H1 (cell line): ENCODE data around the gene TMEM154. TPM values are rescaled to one million over a fixed set of nuclear protein-coding genes. Genes with fewer than 3 reads are reported as not detected.
A peak's percentile ranks its signal among the peaks of the same experiment; 100 is the strongest.

Experiments used
- CTCF ChIA-PET: fragments of 300-600 bp; sonication (Branson Sonifier 250); formaldehyde crosslinking; loops from one replicate; lab custom pipeline; 2021; ENCODE audit not compliant: partially characterized antibody; lab: Charles Lee
- POLR2A ChIA-PET: fragments of 300-600 bp; sonication (Branson Sonifier 250); formaldehyde crosslinking; loops from one replicate; lab custom pipeline; 2021; ENCODE audit warnings: inconsistent platforms; ENCODE audit not compliant: partially characterized antibody; lab: Charles Lee
- DNase-seq, 2 experiments: peaks; one replicate each; pipeline versions ENCODE4 v3.0.0 to v3.0.0-alpha.2; 2010 to 2022; ENCODE audit warnings: low spot score in 2 of 2, low read depth in 1 of 2, mixed read lengths in 1 of 2
- FAIRE-seq: peaks from 2 replicates; lab custom pipeline; 2011; peaks lifted over from hg19 to GRCh38; lab: Jason Lieb, UNC
- H2AFZ ChIP-seq: 2 replicates; pipeline ENCODE4 v1.8.1; 2012; ENCODE audit warnings: low read length, inconsistent platforms
- H2AK5ac ChIP-seq: 2 replicates; pipeline ENCODE4 v1.6.1; 2013; ENCODE audit warnings: low read depth, low read length
- H2BK120ac ChIP-seq: replicated peaks from 2 replicates; pipeline ENCODE3; 2013; ENCODE audit warnings: low read depth, low read length, inconsistent platforms
- H2BK12ac ChIP-seq: 2 replicates; pipeline ENCODE4 v1.6.1; 2013; ENCODE audit warnings: low read depth, low read length
- H2BK15ac ChIP-seq: 2 replicates; pipeline ENCODE4 v1.6.1; 2013; ENCODE audit warnings: low read length
- H2BK20ac ChIP-seq: 2 replicates; pipeline ENCODE4 v1.6.1; 2013; ENCODE audit warnings: low read length
- H2BK5ac ChIP-seq: 2 replicates; pipeline ENCODE4 v1.6.1; 2013; ENCODE audit warnings: low read depth, low read length
- H3K14ac ChIP-seq: 2 replicates; pipeline ENCODE4 v1.6.1; 2013; ENCODE audit warnings: inconsistent platforms; ENCODE audit not compliant: insufficient read length
- H3K18ac ChIP-seq: 2 replicates; pipeline ENCODE4 v1.6.1; 2013; ENCODE audit warnings: low read length; ENCODE audit errors: extremely low read depth
- H3K23ac ChIP-seq: 2 replicates; pipeline ENCODE4 v1.6.1; 2013; ENCODE audit warnings: inconsistent platforms; ENCODE audit not compliant: insufficient read length
- H3K23me2 ChIP-seq: 2 replicates; pipeline ENCODE4 v1.6.1; 2013; ENCODE audit warnings: low read depth, low read length
- H3K27ac ChIP-seq: 2 replicates; pipeline ENCODE4 v1.6.1; 2011; ENCODE audit warnings: low read depth, low read length, inconsistent platforms
- H3K27me3 ChIP-seq, 4 experiments: replicated peaks in 1 of 4; 1 replicate in 1 of 4; 2 replicates in 3 of 4; pipeline versions ENCODE4 v1.6.1 to v1.8.1; 2011 to 2013; ENCODE audit warnings: low read length in 3 of 4, mild to moderate bottlenecking in 3 of 4, inconsistent platforms in 2 of 4, mixed read lengths in 2 of 4, moderate library complexity in 1 of 4; ENCODE audit not compliant: control insufficient read depth in 3 of 4, insufficient read depth in 3 of 4; ENCODE audit errors: extremely low read depth in 1 of 4
- H3K36me3 ChIP-seq, 4 experiments: 2 replicates each; pipeline versions ENCODE4 v1.6.1 to v1.8.1; 2011 to 2013; ENCODE audit warnings: mild to moderate bottlenecking in 4 of 4, low read length in 3 of 4, moderate library complexity in 2 of 4, control low read depth in 1 of 4, inconsistent platforms in 1 of 4; ENCODE audit not compliant: insufficient read depth in 4 of 4, control insufficient read depth in 2 of 4
- H3K4ac ChIP-seq: replicated peaks from 2 replicates; pipeline ENCODE3; 2013; ENCODE audit warnings: low read length, low read depth, mixed read lengths, inconsistent platforms; ENCODE audit not compliant: insufficient read length
- H3K4me1 ChIP-seq, 4 experiments: replicated peaks in 1 of 4; 1 replicate in 1 of 4; 2 replicates in 3 of 4; pipeline versions ENCODE4 v1.6.1 to v1.8.1; 2011 to 2013; ENCODE audit warnings: low read length in 3 of 4, inconsistent platforms in 2 of 4, mixed read lengths in 1 of 4; ENCODE audit not compliant: insufficient read depth in 4 of 4, control insufficient read depth in 3 of 4
- H3K4me2 ChIP-seq, 2 experiments: 2 replicates each; pipeline versions ENCODE4 v1.6.1 to v1.8.1; 2011 to 2013; ENCODE audit warnings: low read depth in 2 of 2, low read length in 2 of 2, control low read depth in 1 of 2, inconsistent platforms in 1 of 2, mild to moderate bottlenecking in 1 of 2; ENCODE audit not compliant: insufficient read depth in 1 of 2
- H3K4me3 ChIP-seq, 4 experiments: fragments of 200-600, 300-600 bp in 1 of 4; sonication (generic), shearing (Covaris generic), sonication (Bioruptor Twin) in 1 of 4; 2 replicates each; pipeline versions ENCODE4 v1.5.1 to v1.8.1; 2011 to 2016; ENCODE audit warnings: low read length in 4 of 4, low read depth in 3 of 4, control low read depth in 2 of 4, inconsistent platforms in 2 of 4, mild to moderate bottlenecking in 2 of 4, mixed read lengths in 1 of 4, moderate library complexity in 1 of 4; ENCODE audit not compliant: insufficient read depth in 2 of 4; ENCODE audit errors: extremely low read depth in 1 of 4
- H3K56ac ChIP-seq: replicated peaks from 2 replicates; pipeline ENCODE3; 2013; ENCODE audit warnings: low read depth, mild to moderate bottlenecking, mixed read lengths, low read length, inconsistent platforms; ENCODE audit not compliant: insufficient read length
- H3K79me1 ChIP-seq: 2 replicates; pipeline ENCODE4 v1.6.1; 2013; ENCODE audit warnings: low read depth, low read length, control low read depth
- H3K79me2 ChIP-seq, 2 experiments: 2 replicates each; pipeline versions ENCODE4 v1.6.1 to v1.8.1; 2012 to 2013; ENCODE audit warnings: low read length in 2 of 2, mild to moderate bottlenecking in 2 of 2, inconsistent platforms in 1 of 2; ENCODE audit not compliant: insufficient read depth in 2 of 2, control insufficient read depth in 1 of 2
- H3K9ac ChIP-seq, 4 experiments: replicated peaks in 1 of 4; 1 replicate in 1 of 4; 2 replicates in 3 of 4; pipeline versions ENCODE4 v1.6.1 to v1.8.1; 2011 to 2013; ENCODE audit warnings: low read depth in 3 of 4, low read length in 3 of 4, control low read depth in 2 of 4, mild to moderate bottlenecking in 2 of 4, moderate library complexity in 2 of 4, inconsistent platforms in 1 of 4; ENCODE audit errors: extremely low read depth in 1 of 4
- H3K9me3 ChIP-seq, 2 experiments: 2 replicates each; pipeline versions ENCODE4 v1.6.1 to v1.8.1; 2012 to 2013; ENCODE audit warnings: mild to moderate bottlenecking in 2 of 2, moderate library complexity in 2 of 2, control low read depth in 1 of 2, inconsistent platforms in 1 of 2, low read depth in 1 of 2, low read length in 1 of 2, mixed read lengths in 1 of 2; ENCODE audit not compliant: insufficient read depth in 2 of 2
- H4K20me1 ChIP-seq, 2 experiments: replicated peaks in 1 of 2; 2 replicates each; pipeline versions ENCODE3 to v1.8.1; 2011 to 2013; ENCODE audit warnings: inconsistent platforms in 2 of 2, low read length in 2 of 2, mild to moderate bottlenecking in 1 of 2; ENCODE audit not compliant: insufficient read depth in 2 of 2, control insufficient read depth in 1 of 2
- H4K5ac ChIP-seq: 2 replicates; pipeline ENCODE4 v1.6.1; 2013; ENCODE audit warnings: low read length, low read depth, mixed read lengths, inconsistent platforms; ENCODE audit not compliant: insufficient read length
- H4K8ac ChIP-seq: 2 replicates; pipeline ENCODE4 v1.8.0; 2013; ENCODE audit warnings: mild to moderate bottlenecking, moderate library complexity, low read length, inconsistent platforms; ENCODE audit not compliant: insufficient read depth; ENCODE audit errors: extremely low read depth
- H4K91ac ChIP-seq: replicated peaks from 2 replicates; pipeline ENCODE3; 2013; ENCODE audit warnings: low read length, mixed read lengths, inconsistent platforms; ENCODE audit not compliant: insufficient read length
- BACH1 ChIP-seq: IDR thresholded peaks from 2 replicates; pipeline ENCODE4 v1.6.1; 2012; ENCODE audit warnings: low read length, improper control_type of control experiment
- CBX5 ChIP-seq: fragments of 300-800, 300-1000 bp; sonication (generic); IDR thresholded peaks from 2 replicates; pipeline ENCODE4 v1.7.1; 2016; ENCODE audit warnings: antibody characterized with exemption, low read length, low read depth
- CTBP2 ChIP-seq: IDR thresholded peaks from 2 replicates; pipeline ENCODE4 v1.7.0; 2011; ENCODE audit warnings: borderline replicate concordance, mild to moderate bottlenecking, moderate library complexity, mixed read lengths, low read length; ENCODE audit not compliant: insufficient read depth, insufficient read length
- KDM1A ChIP-seq: fragments of 200-600, 300-600 bp; sonication (generic); IDR thresholded peaks from 2 replicates; pipeline ENCODE4 v1.7.1; 2016; ENCODE audit warnings: mild to moderate bottlenecking, low read length, borderline replicate concordance
- RFX5 ChIP-seq: IDR thresholded peaks from 2 replicates; pipeline ENCODE4 v1.6.1; 2011; ENCODE audit warnings: low read depth, low read length, improper control_type of control experiment, borderline replicate concordance
- RXRA ChIP-seq: IDR thresholded peaks from 2 replicates; pipeline ENCODE4 v1.6.1; 2011; ENCODE audit warnings: low read depth, mild to moderate bottlenecking, low read length, moderate library complexity; ENCODE audit not compliant: insufficient read depth
- SP1 ChIP-seq: IDR thresholded peaks from 2 replicates; pipeline ENCODE4 v1.6.1; 2011; ENCODE audit warnings: low read depth, low read length
- SP2 ChIP-seq: IDR thresholded peaks from 2 replicates; pipeline ENCODE4 v1.6.1; 2012; ENCODE audit warnings: mild to moderate bottlenecking, low read length, inconsistent platforms
- SRF ChIP-seq: IDR thresholded peaks from 2 replicates; pipeline ENCODE4 v1.6.1; 2011; ENCODE audit warnings: mild to moderate bottlenecking, low read depth, low read length, moderate library complexity
- TEAD4 ChIP-seq: IDR thresholded peaks from 2 replicates; pipeline ENCODE4 v1.6.1; 2012; ENCODE audit warnings: low read depth, low read length, inconsistent platforms, mixed read lengths
- YY1 ChIP-seq: IDR thresholded peaks from 2 replicates; pipeline ENCODE4 v1.6.1; 2011; ENCODE audit warnings: low read depth, mild to moderate bottlenecking, low read length
- WGBS, 2 experiments: shearing (Covaris generic) in 1 of 2; methylation state at CpG; one replicate each; pipeline versions ENCODE4 v1.1.6 to v1.1.7; 2013 to 2015; ENCODE audit warnings: low lambda C conversion rate in 2 of 2, mixed read lengths in 2 of 2, inconsistent platforms in 1 of 2, low coverage in 1 of 2, missing lambda C conversion rate in 1 of 2; ENCODE audit not compliant: insufficient replicate concordance in 2 of 2, insufficient coverage in 1 of 2, insufficient read length in 1 of 2; ENCODE audit errors: extremely low coverage in 1 of 2, missing lambda C conversion rate in 1 of 2; 5-methylcytosine and 5-hydroxymethylcytosine counted together
- polyA plus RNA-seq, 7 experiments: library from polyadenylated mRNA; depleted of rRNA in 3 of 7; stranded (reverse) in 5 of 7; unstranded in 2 of 7; fragments of >200 nt in 5 of 7; fragments of 200-250 nt in 2 of 7; gene quantifications; 1 replicate in 5 of 7; 2 replicates in 1 of 7; 4 replicates in 1 of 7; pipeline versions ENCODE4 v1.2.1 to v1.2.3, GENCODE V29; 2011 to 2013; ENCODE audit warnings: missing spikeins in 2 of 7, mixed read lengths in 2 of 7
- total RNA-seq: library from RNA; stranded (reverse); fragmentation: NEBNext Ultra II Directional; extraction: Animal tissue kit (Norgen Biotek cat#: 25700); gene quantifications from 2 replicates; pipeline ENCODE4 v1.2.1, GENCODE V29; 2021
- TF ChIP-seq, protein P1 (sequence below): IDR thresholded peaks from 2 replicates; pipeline ENCODE4 v1.6.1; 2012; ENCODE audit warnings: low read length, inconsistent platforms

TMEM154 gene
- total and polyA plus RNA-seq, 2 of the 8 experiments (the other 6 are each of a cell fraction or from before 2014, with no cell fraction given) = 0.33 to 1.2 TPM

GRCh38 chr4:152707632-152708031 is 27.8 kb upstream of the TMEM154 start:
- H4K8ac ChIP-seq = no peak overlapping the region
- H4K91ac ChIP-seq = no peak overlapping the region
- no peaks in the 10 kb centered on the region for H3K23me2 ChIP-seq
- no peaks in the 10 kb centered on the region for H3K79me2 ChIP-seq
- H3K79me1 ChIP-seq = no peaks in the 10 kb centered on the region
- 96% methylated on average over 5 of the region's 5 CpGs; no CpG with 5 or more reads in 1 of the 2 experiments for WGBS, 2 experiments
- H3K9me3 ChIP-seq = peaks cover 0 to 2% of the 10 kb centered on the region in 2 experiments; a peak in 2 of 4 replicates
- no peak overlapping the region for H2AFZ ChIP-seq
- no peak overlapping the region for H3K23ac ChIP-seq
- H3K9ac ChIP-seq = no peak overlapping the region
- no peak overlapping the region for H2BK15ac ChIP-seq
- H3K4me2 ChIP-seq = no peak overlapping the region
- no peak overlapping the region for H2AK5ac ChIP-seq
- H2BK120ac ChIP-seq = peak overlapping the region; percentile 13
- no peak overlapping the region for H3K27ac ChIP-seq
- H3K56ac ChIP-seq = no peak overlapping the region
- TF ChIP-seq RXRA = no peak
- no peak for TF ChIP-seq YY1
- TF ChIP-seq SP2 = no peak
- no peak for TF ChIP-seq KDM1A
- TF ChIP-seq CBX5 = no peak
- no peak for TF ChIP-seq TEAD4
- TF ChIP-seq SRF = no peak
- TF ChIP-seq BACH1 = no peak
- no peak for TF ChIP-seq SP1
- TF ChIP-seq RFX5 = no peak
- TF ChIP-seq, protein P1, sequence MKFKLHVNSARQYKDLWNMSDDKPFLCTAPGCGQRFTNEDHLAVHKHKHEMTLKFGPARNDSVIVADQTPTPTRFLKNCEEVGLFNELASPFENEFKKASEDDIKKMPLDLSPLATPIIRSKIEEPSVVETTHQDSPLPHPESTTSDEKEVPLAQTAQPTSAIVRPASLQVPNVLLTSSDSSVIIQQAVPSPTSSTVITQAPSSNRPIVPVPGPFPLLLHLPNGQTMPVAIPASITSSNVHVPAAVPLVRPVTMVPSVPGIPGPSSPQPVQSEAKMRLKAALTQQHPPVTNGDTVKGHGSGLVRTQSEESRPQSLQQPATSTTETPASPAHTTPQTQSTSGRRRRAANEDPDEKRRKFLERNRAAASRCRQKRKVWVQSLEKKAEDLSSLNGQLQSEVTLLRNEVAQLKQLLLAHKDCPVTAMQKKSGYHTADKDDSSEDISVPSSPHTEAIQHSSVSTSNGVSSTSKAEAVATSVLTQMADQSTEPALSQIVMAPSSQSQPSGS = no peak
- no peak for TF ChIP-seq CTBP2
- TF ChIP-seq, all 59 proteins: peak for 0
- Histone ChIP-seq H3K18ac (no peak overlapping the region), H2BK12ac (no peak overlapping the region), H4K5ac (no peak overlapping the region), H2BK5ac (no peak overlapping the region), H3K36me3 (no peaks in the 10 kb centered on the region), H3K4me3 (no peak overlapping the region), H3K14ac (no peak overlapping the region), H3K4ac (no peak overlapping the region), H2BK20ac (peak overlapping the region; percentile 83; the same call in 1 of the 2 replicates), H4K20me1 (no peaks in the 10 kb centered on the region), H3K27me3 (no peaks in the 10 kb centered on the region), H3K4me1 (peaks cover 5 to 16% (median 14%) of the 10 kb centered on the region in 4 experiments; a peak in 6 of 7 replicates)
- DNase-seq (no peak), FAIRE-seq (no peak)
- CTCF ChIA-PET = interaction anchor here (0.6 to 3.6 kb wide), 5 partner anchors 14 to 206 kb away, joined by 3 to 24 read pairs (median 4); no protein-coding TSS in a partner anchor
- POLR2A ChIA-PET = no interaction called here
